ENCODE measurements around the gene CHPF2. TPM values are rescaled to one million over a fixed set of nuclear protein-coding genes. Genes with fewer than 3 reads are reported as not detected.

CHPF2 gene
- total and polyA plus RNA-seq, 4 donors, result 7.8 to 53.5 (median 50.3) TPM

DNA sequence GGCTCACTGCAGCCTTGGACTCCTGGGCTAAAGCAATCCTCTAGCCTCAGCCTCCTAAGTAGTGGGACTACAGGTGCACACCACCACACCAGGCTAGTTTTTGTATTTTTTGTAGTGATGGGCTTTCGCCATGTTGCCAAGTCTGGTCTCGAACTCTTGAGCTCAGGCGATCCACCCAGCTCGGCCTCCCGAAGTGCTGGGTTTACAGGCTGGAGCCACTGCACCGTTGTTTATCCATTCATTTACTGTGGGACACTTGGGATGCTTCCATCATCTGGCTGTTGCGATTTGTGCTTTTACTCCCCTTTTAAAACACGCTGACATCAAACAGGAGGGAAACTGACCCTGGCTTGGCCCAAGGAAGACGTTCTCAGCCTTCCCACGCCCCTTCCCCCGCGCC is 46.7 kb downstream of the CHPF2 start:
- ATAC-seq (ENCODE audit: low FRiP score) (no peak), DNase-seq (peak in 1 of 2 donors; percentile 37)
- Histone ChIP-seq H3K27ac (ENCODE audit: low read depth in 1 of 2, low read length in 2 of 2) (no peak overlapping the region), H3K27me3 (ENCODE audit: control insufficient read depth in 1 of 2, insufficient read depth in 2 of 2, low read length in 1 of 2) (no peaks in the 10 kb centered on the region), H3K4me3 (ENCODE audit: low read length in 2 of 2) (no peak overlapping the region), H3K4me1 (ENCODE audit: control insufficient read depth in 1 of 2, insufficient read depth in 2 of 2, low read length in 2 of 2) (no peaks in the 10 kb centered on the region), H3K9me3 (ENCODE audit: control insufficient read depth, low read length) (no peaks in the 10 kb centered on the region), H3K36me3 (ENCODE audit: control insufficient read depth in 1 of 2, insufficient read depth in 2 of 2, low read length in 1 of 2) (no peaks in the 10 kb centered on the region)
- intact Hi-C loops (cut with DNase I), result no loop called here
- WGBS, 2 donors, result 93 to 94% methylated on average over 12 of the region's 12 CpGs

DNA sequence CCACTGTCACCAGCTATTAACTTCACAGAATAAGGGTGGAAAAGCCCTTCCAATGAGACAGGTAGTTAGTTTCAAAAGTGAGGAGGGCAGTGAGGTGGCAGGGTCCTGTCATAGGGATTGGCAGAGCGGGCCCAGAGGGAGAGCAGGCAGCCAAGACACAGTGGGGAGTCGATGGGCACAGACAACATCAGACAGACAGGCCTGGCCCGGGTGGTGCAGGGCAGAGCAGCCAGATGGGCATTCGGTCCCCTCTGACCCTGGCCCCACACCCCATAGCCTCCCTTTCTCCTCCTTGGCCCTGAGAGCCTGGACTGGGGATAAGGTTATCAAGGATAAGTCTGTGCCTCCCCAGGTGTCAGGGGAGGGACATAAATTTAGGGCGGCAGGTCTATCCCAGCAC is 47.6 kb downstream of the CHPF2 start:
- ATAC-seq (ENCODE audit: low FRiP score), result no peak
- Histone ChIP-seq H3K4me3 (ENCODE audit: low read length in 2 of 2) (no peak overlapping the region), H3K9me3 (ENCODE audit: control insufficient read depth, low read length) (no peaks in the 10 kb centered on the region), H3K27ac (ENCODE audit: low read depth in 1 of 2, low read length in 2 of 2) (no peak overlapping the region), H3K36me3 (ENCODE audit: control insufficient read depth in 1 of 2, insufficient read depth in 2 of 2, low read length in 1 of 2) (no peaks in the 10 kb centered on the region), H3K4me1 (ENCODE audit: control insufficient read depth in 1 of 2, insufficient read depth in 2 of 2, low read length in 2 of 2) (no peaks in the 10 kb centered on the region), H3K27me3 (ENCODE audit: control insufficient read depth in 1 of 2, insufficient read depth in 2 of 2, low read length in 1 of 2) (no peaks in the 10 kb centered on the region)
- intact Hi-C loops (cut with DNase I), result no loop called here
- WGBS, 2 donors, result 89 to 95% methylated on average over 5 of the region's 5 CpGs
- DNase-seq, result peak in 1 of 2 donors; percentile 32

DNA sequence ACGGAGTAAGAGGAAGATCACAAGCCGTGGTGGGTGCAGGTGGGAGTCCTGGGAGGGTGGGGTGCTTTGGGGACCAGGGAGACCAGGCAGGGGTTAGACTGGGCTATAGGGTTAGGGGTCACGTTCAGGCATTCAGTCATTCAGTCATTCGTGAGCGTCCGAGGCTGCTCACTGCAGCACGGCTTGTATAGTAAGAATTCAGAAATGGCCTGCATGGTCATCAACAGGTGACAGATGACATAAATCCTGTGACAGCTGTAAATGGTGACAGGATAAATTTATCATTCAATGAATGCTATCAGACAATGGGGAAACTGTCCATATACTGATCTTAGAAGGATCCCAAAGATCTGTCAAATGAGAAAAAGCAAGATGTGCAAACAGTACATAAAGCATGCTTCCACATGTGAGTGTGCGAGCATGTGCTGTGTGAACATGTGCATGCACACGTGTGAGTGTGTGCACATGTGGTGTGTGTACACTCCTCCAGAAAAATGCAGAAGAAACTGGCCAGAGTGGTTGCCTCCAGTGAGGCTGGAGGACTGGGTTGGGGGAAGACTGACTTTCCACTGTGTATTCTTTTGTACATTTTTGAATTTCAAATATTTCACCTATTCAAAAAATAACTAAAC is 48.2 kb downstream of the CHPF2 start:
- intact Hi-C loops (cut with DNase I), result no loop called here
- H3K27me3 ChIP-seq (ENCODE audit: control insufficient read depth in 1 of 2, insufficient read depth in 2 of 2, low read length in 1 of 2), result no peaks in the 10 kb centered on the region
- 89 to 92% methylated on average over 9 of the region's 9 CpGs for WGBS, 2 donors
- H3K27ac ChIP-seq (ENCODE audit: low read depth in 1 of 2, low read length in 2 of 2), result no peak overlapping the region
- peak in 1 of 2 donors; percentile 42 for DNase-seq
- H3K9me3 ChIP-seq (ENCODE audit: control insufficient read depth, low read length), result no peaks in the 10 kb centered on the region
- no peaks in the 10 kb centered on the region for H3K36me3 ChIP-seq (ENCODE audit: control insufficient read depth in 1 of 2, insufficient read depth in 2 of 2, low read length in 1 of 2)
- ATAC-seq (ENCODE audit: low FRiP score), result no peak
- no peaks in the 10 kb centered on the region for H3K4me1 ChIP-seq (ENCODE audit: control insufficient read depth in 1 of 2, insufficient read depth in 2 of 2, low read length in 2 of 2)
- no peak overlapping the region for H3K4me3 ChIP-seq (ENCODE audit: low read length in 2 of 2)

DNA sequence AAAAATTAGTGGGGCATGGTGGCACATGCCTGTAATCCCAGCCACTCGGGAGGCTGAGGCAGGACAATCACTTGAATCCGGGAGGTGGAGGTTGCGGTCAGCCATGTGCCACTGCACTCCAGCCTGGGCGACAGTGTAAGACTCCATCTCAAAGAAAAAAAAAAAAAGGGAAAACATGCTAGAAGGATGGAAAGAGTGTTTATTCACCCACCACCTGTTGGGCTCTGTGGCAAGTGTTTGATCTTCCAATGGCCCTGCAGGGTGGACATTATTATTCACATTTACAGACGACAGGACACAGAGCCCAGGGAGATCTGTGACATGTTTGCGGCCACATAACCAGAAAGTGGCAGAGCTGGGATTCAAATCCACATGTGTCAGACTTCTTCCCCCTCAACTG is 49.4 kb downstream of the CHPF2 start:
- no peaks in the 10 kb centered on the region for H3K27me3 ChIP-seq (ENCODE audit: control insufficient read depth in 1 of 2, insufficient read depth in 2 of 2, low read length in 1 of 2)
- no peak overlapping the region for H3K27ac ChIP-seq (ENCODE audit: low read depth in 1 of 2, low read length in 2 of 2)
- ATAC-seq (ENCODE audit: low FRiP score), result no peak
- no peaks in the 10 kb centered on the region for H3K9me3 ChIP-seq (ENCODE audit: control insufficient read depth, low read length)
- no peaks in the 10 kb centered on the region for H3K36me3 ChIP-seq (ENCODE audit: control insufficient read depth in 1 of 2, insufficient read depth in 2 of 2, low read length in 1 of 2)
- no peaks in the 10 kb centered on the region for H3K4me1 ChIP-seq (ENCODE audit: control insufficient read depth in 1 of 2, insufficient read depth in 2 of 2, low read length in 2 of 2)
- intact Hi-C loops (cut with DNase I), result no loop called here
- 84 to 90% methylated on average over 6 of the region's 6 CpGs for WGBS, 2 donors
- DNase-seq, result peak in 1 of 2 donors; percentile 27
- no peak overlapping the region for H3K4me3 ChIP-seq (ENCODE audit: low read length in 2 of 2)

DNA sequence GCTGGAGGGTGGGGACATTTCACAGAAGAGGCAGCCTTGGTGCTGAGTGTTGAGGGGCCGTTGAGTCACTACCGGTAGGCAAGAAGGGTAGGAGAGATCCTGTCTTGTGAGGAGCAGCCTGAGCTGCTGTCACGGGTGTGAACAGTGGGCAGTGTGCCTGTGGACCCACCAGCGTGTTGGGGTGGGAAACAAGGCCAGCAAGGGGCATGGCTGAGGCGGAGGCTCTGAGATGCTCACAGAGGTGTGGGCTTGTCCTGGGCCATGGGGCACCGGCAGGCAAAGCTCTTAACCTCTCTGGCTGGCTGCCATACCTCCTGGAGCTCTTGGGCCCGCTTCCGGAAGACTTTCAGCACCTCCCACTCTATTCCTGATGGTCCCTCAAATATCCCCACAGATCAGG is 49.8 kb downstream of the CHPF2 start:
- no peaks in the 10 kb centered on the region for H3K36me3 ChIP-seq (ENCODE audit: control insufficient read depth in 1 of 2, insufficient read depth in 2 of 2, low read length in 1 of 2)
- H3K27me3 ChIP-seq (ENCODE audit: control insufficient read depth in 1 of 2, insufficient read depth in 2 of 2, low read length in 1 of 2), result no peaks in the 10 kb centered on the region
- H3K9me3 ChIP-seq (ENCODE audit: control insufficient read depth, low read length), result no peaks in the 10 kb centered on the region
- intact Hi-C loops (cut with DNase I), result no loop called here
- DNase-seq (peak in 1 of 2 donors; percentile 75), ATAC-seq (ENCODE audit: low FRiP score) (no peak)
- H3K27ac ChIP-seq (ENCODE audit: low read depth in 1 of 2, low read length in 2 of 2), result no peak overlapping the region
- H3K4me1 ChIP-seq (ENCODE audit: control insufficient read depth in 1 of 2, insufficient read depth in 2 of 2, low read length in 2 of 2), result no peaks in the 10 kb centered on the region
- WGBS, 2 donors, result 79 to 82% methylated on average over 8 of the region's 8 CpGs
- no peak overlapping the region for H3K4me3 ChIP-seq (ENCODE audit: low read length in 2 of 2)

DNA sequence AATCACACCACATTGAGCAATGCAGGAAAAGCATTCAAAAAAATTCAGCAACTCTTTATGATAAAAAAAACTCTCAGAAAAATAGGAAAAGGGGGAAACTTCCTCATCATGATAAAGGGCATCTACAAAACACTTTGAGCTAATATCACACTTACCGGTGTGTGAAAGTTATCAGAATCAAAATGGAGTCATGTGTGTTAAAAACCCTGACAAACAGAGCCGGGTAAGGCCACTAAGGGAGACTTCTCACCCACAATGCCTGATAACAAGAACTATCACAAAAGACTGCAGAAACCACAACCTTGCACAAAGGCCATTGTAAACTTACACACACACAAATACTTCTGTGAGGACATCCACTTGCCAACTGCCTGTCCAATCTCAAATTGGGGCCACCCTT is 51.0 kb downstream of the CHPF2 start:
- Histone ChIP-seq H3K27me3 (ENCODE audit: control insufficient read depth in 1 of 2, insufficient read depth in 2 of 2, low read length in 1 of 2) (no peaks in the 10 kb centered on the region), H3K36me3 (ENCODE audit: control insufficient read depth in 1 of 2, insufficient read depth in 2 of 2, low read length in 1 of 2) (no peaks in the 10 kb centered on the region), H3K4me1 (ENCODE audit: control insufficient read depth in 1 of 2, insufficient read depth in 2 of 2, low read length in 2 of 2) (no peaks in the 10 kb centered on the region), H3K27ac (ENCODE audit: low read depth in 1 of 2, low read length in 2 of 2) (no peak overlapping the region), H3K4me3 (ENCODE audit: low read length in 2 of 2) (no peak overlapping the region), H3K9me3 (ENCODE audit: control insufficient read depth, low read length) (no peaks in the 10 kb centered on the region)
- ATAC-seq (ENCODE audit: low FRiP score) (no peak), DNase-seq (no peak)
- WGBS, 2 donors, result 95% methylated on average over 2 of the region's 2 CpGs
- intact Hi-C loops (cut with DNase I), result no loop called here

DNA sequence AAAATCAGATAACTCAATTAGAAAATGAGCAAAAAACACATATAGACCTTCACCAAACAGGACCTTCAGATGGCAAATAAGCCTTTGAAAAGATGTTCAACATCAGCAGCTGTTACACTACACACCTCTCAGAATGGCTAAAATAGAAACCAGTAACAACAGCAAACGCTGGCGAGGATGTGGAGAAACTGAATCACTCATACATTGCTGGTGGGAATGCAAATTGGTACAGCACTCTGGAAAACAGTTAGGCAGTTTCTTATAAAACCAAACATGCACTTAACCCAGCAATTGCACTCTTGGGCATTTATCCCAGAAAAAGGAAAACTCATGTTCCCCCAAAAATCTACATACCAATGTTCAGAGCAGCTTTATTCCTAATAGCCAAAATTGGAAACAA is 53.9 kb downstream of the CHPF2 start:
- Histone ChIP-seq H3K4me1 (ENCODE audit: control insufficient read depth in 1 of 2, insufficient read depth in 2 of 2, low read length in 2 of 2) (no peaks in the 10 kb centered on the region), H3K27ac (ENCODE audit: low read depth in 1 of 2, low read length in 2 of 2) (no peak overlapping the region), H3K9me3 (ENCODE audit: control insufficient read depth, low read length) (no peaks in the 10 kb centered on the region), H3K27me3 (ENCODE audit: control insufficient read depth in 1 of 2, insufficient read depth in 2 of 2, low read length in 1 of 2) (no peaks in the 10 kb centered on the region), H3K4me3 (ENCODE audit: low read length in 2 of 2) (no peak overlapping the region), H3K36me3 (ENCODE audit: control insufficient read depth in 1 of 2, insufficient read depth in 2 of 2, low read length in 1 of 2) (no peaks in the 10 kb centered on the region)
- intact Hi-C loops (cut with DNase I), result no loop called here
- 2 to 4% methylated on average over 2 of the region's 2 CpGs for WGBS, 2 donors
- ATAC-seq (ENCODE audit: low FRiP score) (no peak), DNase-seq (no peak)

Other genes with a start within 250 kb of the CHPF2 start
- 10 to 100 TPM; 28.1 to 32.4 TPM for gene NOS3, start 241.5 kb upstream of the CHPF2 start, total RNA-seq
- gene NOS3, start 241.5 kb upstream of the CHPF2 start, polyA plus RNA-seq, result 10 to 100 TPM in 1 of 2 donors, under 1 TPM in 1; 0.63 to 17.3 TPM
- under 1 TPM in 1 of 2 donors, not detected in 1; 0.12 TPM for gene ATG9B, start 208.0 kb upstream of the CHPF2 start, total RNA-seq
- not detected for gene ATG9B, start 208.0 kb upstream of the CHPF2 start, polyA plus RNA-seq
- gene ABCB8, start 204.0 kb upstream of the CHPF2 start, total RNA-seq, result 10 to 100 TPM; 18.7 to 30.8 TPM
- 10 to 100 TPM in 1 of 2 donors, 1 to 10 TPM in 1; 5.5 to 39.7 TPM for gene ABCB8, start 204.0 kb upstream of the CHPF2 start, polyA plus RNA-seq
- gene ASIC3, start 184.0 kb upstream of the CHPF2 start, total RNA-seq, result 1 to 10 TPM; 1.7 to 2.9 TPM
- gene ASIC3, start 184.0 kb upstream of the CHPF2 start, polyA plus RNA-seq, result 1 to 10 TPM in 1 of 2 donors, not detected in 1; 7.1 TPM
- gene CDK5, start 174.6 kb upstream of the CHPF2 start, total RNA-seq, result 1 to 10 TPM; 4.1 to 6.6 TPM
- 1 to 10 TPM; 6.0 to 8.9 TPM for gene CDK5, start 174.6 kb upstream of the CHPF2 start, polyA plus RNA-seq
- 100 to 1,000 TPM; 118 to 128 TPM for gene SLC4A2, start 172.9 kb upstream of the CHPF2 start, total RNA-seq
- 100 to 1,000 TPM in 1 of 2 donors, 10 to 100 TPM in 1; 37.1 to 215 TPM for gene SLC4A2, start 172.9 kb upstream of the CHPF2 start, polyA plus RNA-seq
- 10 to 100 TPM; 45.6 to 56.6 TPM for gene FASTK, start 151.7 kb upstream of the CHPF2 start, total RNA-seq
- gene FASTK, start 151.7 kb upstream of the CHPF2 start, polyA plus RNA-seq, result 100 to 1,000 TPM in 1 of 2 donors, 10 to 100 TPM in 1; 58.4 to 216 TPM
- gene TMUB1, start 149.0 kb upstream of the CHPF2 start, total RNA-seq, result 10 to 100 TPM; 32.7 to 33.9 TPM
- 10 to 100 TPM; 19.0 to 72.4 TPM for gene TMUB1, start 149.0 kb upstream of the CHPF2 start, polyA plus RNA-seq
- 100 to 1,000 TPM in 1 of 2 donors, 10 to 100 TPM in 1; 60.6 to 115 TPM for gene AGAP3, start 146.0 kb upstream of the CHPF2 start, total RNA-seq
- 100 to 1,000 TPM in 1 of 2 donors, 10 to 100 TPM in 1; 21.5 to 105 TPM for gene AGAP3, start 146.0 kb upstream of the CHPF2 start, polyA plus RNA-seq
- not detected for gene GBX1, start 64.8 kb upstream of the CHPF2 start, total RNA-seq
- not detected for gene GBX1, start 64.8 kb upstream of the CHPF2 start, polyA plus RNA-seq
- not detected for gene ASB10, start 45.2 kb upstream of the CHPF2 start, total RNA-seq
- not detected for gene ASB10, start 45.2 kb upstream of the CHPF2 start, polyA plus RNA-seq
- gene H2BK1, start 22.0 kb upstream of the CHPF2 start, total RNA-seq, result 1 to 10 TPM in 1 of 2 donors, not detected in 1; 2.2 TPM
- not detected for gene H2BK1, start 22.0 kb upstream of the CHPF2 start, polyA plus RNA-seq
- gene ABCF2, start 5.3 kb upstream of the CHPF2 start, total RNA-seq, result 10 to 100 TPM; 15.8 to 25.8 TPM
- gene ABCF2, start 5.3 kb upstream of the CHPF2 start, polyA plus RNA-seq, result 10 to 100 TPM; 14.3 to 15.9 TPM
- gene SMARCD3, start 16.2 kb downstream of the CHPF2 start, total RNA-seq, result 10 to 100 TPM; 52.4 to 84.4 TPM
- 100 to 1,000 TPM in 1 of 2 donors, 10 to 100 TPM in 1; 48.5 to 182 TPM for gene SMARCD3, start 16.2 kb downstream of the CHPF2 start, polyA plus RNA-seq
- gene NUB1, start 109.3 kb downstream of the CHPF2 start, total RNA-seq, result 10 to 100 TPM; 47.4 to 56.6 TPM
- 10 to 100 TPM; 34.6 to 36.3 TPM for gene NUB1, start 109.3 kb downstream of the CHPF2 start, polyA plus RNA-seq
- 1 to 10 TPM; 2.8 to 4.4 TPM for gene WDR86, start 177.6 kb downstream of the CHPF2 start, total RNA-seq
- under 1 TPM in 1 of 2 donors, not detected in 1; 0.18 TPM for gene WDR86, start 177.6 kb downstream of the CHPF2 start, polyA plus RNA-seq
- gene CRYGN, start 207.7 kb downstream of the CHPF2 start, total RNA-seq, result 1 to 10 TPM in 1 of 2 donors, under 1 TPM in 1; 0.84 to 1.7 TPM
- 1 to 10 TPM in 1 of 2 donors, under 1 TPM in 1; 0.56 to 1.4 TPM for gene CRYGN, start 207.7 kb downstream of the CHPF2 start, polyA plus RNA-seq